SK-N-SH (cell line): ENCODE data around the gene KRT40. TPM values are rescaled to one million over a fixed set of nuclear protein-coding genes. Genes with fewer than 3 reads are reported as not detected.

Experiments used
- CTCF ChIA-PET: fragments of 300-600, 350-600 bp; formaldehyde crosslinking; extraction: SDS; loops from one replicate; lab custom pipeline; 2021; lab: Yijun Ruan, JAX
- POLR2A ChIA-PET: fragments of 350-600 bp; sonication (Branson Sonifier 250); formaldehyde crosslinking; extraction: SDS; loops from one replicate; lab custom pipeline; 2020; ENCODE audit warnings: antibody characterized with exemption, inconsistent platforms; lab: Yijun Ruan, JAX
- DNase-seq: peaks from one replicate; pipeline ENCODE4 v3.0.0; 2012
- H2AFZ ChIP-seq: fragments of 200-600 bp; sonication (generic); 2 replicates; pipeline ENCODE4 v1.8.1; 2016; ENCODE audit warnings: antibody characterized with exemption, mild to moderate bottlenecking, low read depth
- H3F3A ChIP-seq: fragments of 200-600 bp; sonication (generic); replicated peaks from 2 replicates; pipeline ENCODE3; 2016; ENCODE audit warnings: antibody characterized with exemption, mild to moderate bottlenecking; ENCODE audit not compliant: insufficient read depth
- H3K27ac ChIP-seq, 2 experiments: fragments of 200-500 bp in 1 of 2; fragments of 200-600 bp in 1 of 2; sonication (Bioruptor generic) in 1 of 2; sonication (generic), shearing (Covaris generic) in 1 of 2; 2 replicates each; pipeline versions ENCODE4 v1.5.1 to v1.6.1; 2014 to 2016; ENCODE audit warnings: low read depth in 2 of 2, inconsistent platforms in 1 of 2, low read length in 1 of 2, mild to moderate bottlenecking in 1 of 2, mixed read lengths in 1 of 2
- H3K27me3 ChIP-seq: fragments of 200-600 bp; sonication (generic), shearing (Covaris generic); 2 replicates; pipeline ENCODE4 v1.6.1; 2016; ENCODE audit warnings: mixed run types; ENCODE audit not compliant: insufficient read depth
- H3K36me3 ChIP-seq, 2 experiments: fragments of 200-500 bp in 1 of 2; fragments of 200-600 bp in 1 of 2; sonication (Bioruptor generic) in 1 of 2; sonication (generic) in 1 of 2; replicated peaks in 1 of 2; 2 replicates each; pipeline versions ENCODE3 to v1.5.1; 2014 to 2016; ENCODE audit warnings: low read length in 1 of 2, mild to moderate bottlenecking in 1 of 2; ENCODE audit not compliant: insufficient read depth in 2 of 2, control insufficient read depth in 1 of 2
- H3K4me1 ChIP-seq, 2 experiments: fragments of 200-500 bp in 1 of 2; fragments of 200-600 bp in 1 of 2; sonication (Bioruptor generic) in 1 of 2; sonication (generic), shearing (Covaris generic) in 1 of 2; 2 replicates each; pipeline versions ENCODE4 v1.5.1 to v1.6.1; 2014 to 2016; ENCODE audit warnings: low read depth in 1 of 2, low read length in 1 of 2, mixed run types in 1 of 2; ENCODE audit not compliant: insufficient read depth in 2 of 2, control insufficient read depth in 1 of 2
- H3K4me2 ChIP-seq: fragments of 200-600 bp; sonication (generic), shearing (Covaris generic); 2 replicates; pipeline ENCODE4 v1.6.1; 2017; ENCODE audit warnings: mixed run types
- H3K4me3 ChIP-seq, 2 experiments: fragments of 200-500 bp in 1 of 2; fragments of 200-600 bp in 1 of 2; sonication (Bioruptor generic) in 1 of 2; sonication (generic), shearing (Covaris generic) in 1 of 2; 2 replicates each; pipeline versions ENCODE4 v1.5.1 to v1.8.1; 2014 to 2016; ENCODE audit warnings: low read depth in 2 of 2, inconsistent platforms in 1 of 2, low read length in 1 of 2, mild to moderate bottlenecking in 1 of 2, mixed read lengths in 1 of 2, moderate library complexity in 1 of 2
- H3K79me2 ChIP-seq: fragments of 200-600 bp; sonication (generic); 2 replicates; pipeline ENCODE4 v1.8.1; 2017; ENCODE audit warnings: mild to moderate bottlenecking; ENCODE audit not compliant: insufficient read depth
- H3K9ac ChIP-seq: fragments of 200-600 bp; sonication (generic); 2 replicates; pipeline ENCODE4 v1.6.1; 2017; ENCODE audit warnings: mixed run types
- H3K9me2 ChIP-seq: fragments of 200-600 bp; sonication (generic); 2 replicates; pipeline ENCODE4 v1.6.1; 2017; ENCODE audit warnings: mixed run types
- H3K9me3 ChIP-seq: fragments of 200-600 bp; sonication (generic); 2 replicates; pipeline ENCODE4 v1.6.1; 2017; ENCODE audit warnings: mixed run types, mild to moderate bottlenecking, moderate library complexity
- H4K20me1 ChIP-seq: fragments of 200-600 bp; sonication (generic); 2 replicates; pipeline ENCODE4 v1.6.1; 2017; ENCODE audit warnings: mild to moderate bottlenecking, mixed run types; ENCODE audit not compliant: insufficient read depth
- FOSL2 ChIP-seq: IDR thresholded peaks from 2 replicates; pipeline ENCODE4 v1.4.0; 2012; ENCODE audit warnings: low read depth, mild to moderate bottlenecking, moderate library complexity, borderline replicate concordance
- FOXJ3 ChIP-seq: sonication (generic); formaldehyde crosslinking; IDR thresholded peaks from 2 replicates; pipeline ENCODE4 v1.5.1; 2020; ENCODE audit warnings: mild to moderate bottlenecking, missing genetic modification reagents
- GABPA ChIP-seq: IDR thresholded peaks from 2 replicates; pipeline ENCODE4 v1.4.0; 2012; ENCODE audit warnings: low read depth, mild to moderate bottlenecking
- GATA2 ChIP-seq: sonication (generic); formaldehyde crosslinking; IDR thresholded peaks from 2 replicates; pipeline ENCODE4 v1.5.0; 2020; ENCODE audit warnings: mild to moderate bottlenecking, missing genetic modification reagents
- MEF2A ChIP-seq: IDR thresholded peaks from 2 replicates; pipeline ENCODE4 v1.4.0; 2012; ENCODE audit warnings: low read depth, borderline replicate concordance
- MXI1 ChIP-seq: IDR thresholded peaks from 2 replicates; pipeline ENCODE4 v1.6.1; 2012; ENCODE audit warnings: mild to moderate bottlenecking, low read depth, low read length, improper control_type of control experiment
- NRF1 ChIP-seq: IDR thresholded peaks from 2 replicates; pipeline ENCODE4 v1.6.1; 2012; ENCODE audit warnings: low read depth, mild to moderate bottlenecking, low read length
- RAD21 ChIP-seq: IDR thresholded peaks from 2 replicates; pipeline ENCODE4 v1.6.1; 2012; ENCODE audit warnings: mild to moderate bottlenecking, low read length
- RCOR1 ChIP-seq: fragments of 150-350 bp; IDR thresholded peaks from 2 replicates; pipeline ENCODE4 v1.6.1; 2017; ENCODE audit warnings: antibody characterized with exemption, low read length
- SMC3 ChIP-seq: IDR thresholded peaks from 2 replicates; pipeline ENCODE4 v1.6.1; 2012; ENCODE audit warnings: low read depth, low read length, improper control_type of control experiment
- TAF1 ChIP-seq: IDR thresholded peaks from 2 replicates; pipeline ENCODE4 v1.6.1; 2012; ENCODE audit warnings: low read depth, mild to moderate bottlenecking, low read length, moderate library complexity, borderline replicate concordance
- TCF12 ChIP-seq: IDR thresholded peaks from 2 replicates; pipeline ENCODE4 v1.4.0; 2012
- YY1 ChIP-seq: IDR thresholded peaks from 2 replicates; pipeline ENCODE4 v1.4.0; 2012; ENCODE audit warnings: low read depth, mild to moderate bottlenecking
- WGBS: methylation state at CpG from one replicate; pipeline ENCODE4 v1.1.6; 2017; ENCODE audit warnings: low lambda C conversion rate; 5-methylcytosine and 5-hydroxymethylcytosine counted together
- polyA plus RNA-seq, 3 experiments: library from polyadenylated mRNA; depleted of rRNA; stranded (reverse); fragments of >200 nt; gene quantifications; 2 replicates each; pipeline ENCODE4 v1.2.3, GENCODE V29; 2012
- TF ChIP-seq, protein P1 (sequence below): fragments of 150-350 bp; IDR thresholded peaks from 2 replicates; pipeline ENCODE4 v1.6.1; 2016; ENCODE audit warnings: mild to moderate bottlenecking, low read depth, low read length
- TF ChIP-seq, protein P2 (sequence below): IDR thresholded peaks from 2 replicates; pipeline ENCODE4 v1.4.0; 2012; ENCODE audit warnings: low read depth, borderline replicate concordance
- TF ChIP-seq, protein P3 (sequence below): IDR thresholded peaks from 2 replicates; pipeline ENCODE4 v1.6.1; 2012; ENCODE audit warnings: mild to moderate bottlenecking, low read depth, low read length, moderate library complexity
- TF ChIP-seq, protein P4 (sequence below): IDR thresholded peaks from 2 replicates; pipeline ENCODE4; 2012

The KRT40 gene
- polyA plus RNA-seq, 1 of the 3 experiments (the other 2 are of a cell fraction), result not detected

DNA sequence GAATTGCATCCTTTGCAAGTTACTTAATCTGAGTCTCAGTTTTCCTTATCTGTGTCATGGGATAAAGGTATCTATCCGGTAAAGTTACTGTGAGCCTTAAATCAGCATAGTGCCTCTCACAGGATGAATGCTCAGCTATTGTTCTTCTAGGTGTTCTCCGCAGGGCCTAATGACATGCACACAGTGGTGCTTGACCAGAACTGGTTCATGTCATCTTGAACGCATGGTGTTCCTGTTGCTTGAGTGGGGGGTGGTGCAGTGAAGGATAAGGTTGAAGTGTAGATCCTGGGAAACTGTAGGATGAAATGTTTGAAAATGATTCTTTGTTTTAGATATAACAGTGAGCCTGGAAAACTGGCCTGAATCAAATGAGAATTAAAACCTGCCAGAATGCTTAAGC lies 4.0 kb downstream of the KRT40 start:
- H3K27me3 ChIP-seq, result peaks cover 46% of the 10 kb centered on the region; the same call in 1 of the 2 replicates
- TF ChIP-seq RCOR1, result no peak
- no peak for TF ChIP-seq MEF2A
- no peak for TF ChIP-seq RAD21
- TF ChIP-seq, protein P1, sequence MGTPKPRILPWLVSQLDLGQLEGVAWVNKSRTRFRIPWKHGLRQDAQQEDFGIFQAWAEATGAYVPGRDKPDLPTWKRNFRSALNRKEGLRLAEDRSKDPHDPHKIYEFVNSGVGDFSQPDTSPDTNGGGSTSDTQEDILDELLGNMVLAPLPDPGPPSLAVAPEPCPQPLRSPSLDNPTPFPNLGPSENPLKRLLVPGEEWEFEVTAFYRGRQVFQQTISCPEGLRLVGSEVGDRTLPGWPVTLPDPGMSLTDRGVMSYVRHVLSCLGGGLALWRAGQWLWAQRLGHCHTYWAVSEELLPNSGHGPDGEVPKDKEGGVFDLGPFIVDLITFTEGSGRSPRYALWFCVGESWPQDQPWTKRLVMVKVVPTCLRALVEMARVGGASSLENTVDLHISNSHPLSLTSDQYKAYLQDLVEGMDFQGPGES, result no peak
- TF ChIP-seq FOSL2, result no peak
- TF ChIP-seq YY1, result no peak
- TF ChIP-seq, all 33 proteins: peak for 0
- no peak overlapping the region for H3K27ac ChIP-seq
- no peaks in the 10 kb centered on the region for H3K79me2 ChIP-seq
- H3K4me3 ChIP-seq, result no peak overlapping the region
- no peaks in the 10 kb centered on the region; a peak in 1 of 4 replicates for H3K4me1 ChIP-seq
- H4K20me1 ChIP-seq, result no peaks in the 10 kb centered on the region
- CTCF ChIA-PET, result interaction anchor here (1.4 kb wide), 1 partner anchor 668 kb away, joined by 3 read pairs; no protein-coding TSS in a partner anchor
- no peak overlapping the region for H3K4me2 ChIP-seq
- WGBS, result 72% methylated on average over 3 of the region's 3 CpGs
- H3F3A ChIP-seq, result no peaks in the 10 kb centered on the region
- no peaks in the 10 kb centered on the region for H3K9me2 ChIP-seq
- H3K36me3 ChIP-seq, result no peaks in the 10 kb centered on the region
- no peak for DNase-seq
- H2AFZ ChIP-seq, result no peak overlapping the region
- no peaks in the 10 kb centered on the region for H3K9me3 ChIP-seq
- no peak overlapping the region for H3K9ac ChIP-seq
- POLR2A ChIA-PET, result no interaction called here

DNA sequence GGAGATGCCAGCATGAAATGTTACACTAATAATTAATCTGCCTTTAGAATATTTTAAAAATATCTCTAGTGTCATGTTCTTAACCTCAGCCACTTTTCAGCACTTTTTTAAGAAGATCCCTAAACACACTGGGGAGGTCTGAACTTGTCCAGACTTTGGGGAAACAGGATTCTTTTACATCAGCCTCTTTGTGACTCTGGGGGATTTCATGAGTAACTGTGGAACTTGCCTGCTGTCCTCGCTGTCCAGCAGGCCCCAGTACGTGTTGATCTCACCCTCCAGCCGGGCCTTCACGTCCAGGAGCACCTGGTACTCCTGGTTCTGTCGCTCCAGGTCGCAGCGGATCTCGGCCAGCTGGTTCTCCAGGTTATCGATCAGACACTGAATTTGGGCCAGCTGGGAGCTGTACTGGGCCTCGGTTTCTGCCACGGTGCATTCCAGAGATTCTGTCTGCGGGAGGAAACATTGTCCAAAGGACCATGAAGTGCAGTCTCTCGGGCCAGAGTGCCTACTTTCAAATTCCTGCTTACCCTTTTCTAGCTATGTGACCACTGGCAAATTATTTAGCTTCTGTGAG lies 5.5 kb downstream of the KRT40 start:
- 57% methylated on average over 9 of the region's 13 CpGs for WGBS
- H3K9me3 ChIP-seq, result no peaks in the 10 kb centered on the region
- ChIA-PET CTCF (no interaction called here), POLR2A (no interaction called here)
- no peaks in the 10 kb centered on the region for H3K79me2 ChIP-seq
- no peaks in the 10 kb centered on the region for H3K9me2 ChIP-seq
- DNase-seq, result no peak
- H3K27me3 ChIP-seq, result peaks cover 48% of the 10 kb centered on the region; the same call in 1 of the 2 replicates
- TF ChIP-seq NRF1 (no peak), TCF12 (no peak), TAF1 (no peak), GABPA (no peak), SMC3 (no peak), FOXJ3 (CRISPR knock-in tag) (no peak), MXI1 (no peak), RAD21 (no peak), GATA2 (no peak), YY1 (no peak)
- TF ChIP-seq, protein P2, sequence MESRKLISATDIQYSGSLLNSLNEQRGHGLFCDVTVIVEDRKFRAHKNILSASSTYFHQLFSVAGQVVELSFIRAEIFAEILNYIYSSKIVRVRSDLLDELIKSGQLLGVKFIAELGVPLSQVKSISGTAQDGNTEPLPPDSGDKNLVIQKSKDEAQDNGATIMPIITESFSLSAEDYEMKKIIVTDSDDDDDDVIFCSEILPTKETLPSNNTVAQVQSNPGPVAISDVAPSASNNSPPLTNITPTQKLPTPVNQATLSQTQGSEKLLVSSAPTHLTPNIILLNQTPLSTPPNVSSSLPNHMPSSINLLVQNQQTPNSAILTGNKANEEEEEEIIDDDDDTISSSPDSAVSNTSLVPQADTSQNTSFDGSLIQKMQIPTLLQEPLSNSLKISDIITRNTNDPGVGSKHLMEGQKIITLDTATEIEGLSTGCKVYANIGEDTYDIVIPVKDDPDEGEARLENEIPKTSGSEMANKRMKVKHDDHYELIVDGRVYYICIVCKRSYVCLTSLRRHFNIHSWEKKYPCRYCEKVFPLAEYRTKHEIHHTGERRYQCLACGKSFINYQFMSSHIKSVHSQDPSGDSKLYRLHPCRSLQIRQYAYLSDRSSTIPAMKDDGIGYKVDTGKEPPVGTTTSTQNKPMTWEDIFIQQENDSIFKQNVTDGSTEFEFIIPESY, result no peak
- TF ChIP-seq, protein P1, result no peak
- TF ChIP-seq, protein P3, sequence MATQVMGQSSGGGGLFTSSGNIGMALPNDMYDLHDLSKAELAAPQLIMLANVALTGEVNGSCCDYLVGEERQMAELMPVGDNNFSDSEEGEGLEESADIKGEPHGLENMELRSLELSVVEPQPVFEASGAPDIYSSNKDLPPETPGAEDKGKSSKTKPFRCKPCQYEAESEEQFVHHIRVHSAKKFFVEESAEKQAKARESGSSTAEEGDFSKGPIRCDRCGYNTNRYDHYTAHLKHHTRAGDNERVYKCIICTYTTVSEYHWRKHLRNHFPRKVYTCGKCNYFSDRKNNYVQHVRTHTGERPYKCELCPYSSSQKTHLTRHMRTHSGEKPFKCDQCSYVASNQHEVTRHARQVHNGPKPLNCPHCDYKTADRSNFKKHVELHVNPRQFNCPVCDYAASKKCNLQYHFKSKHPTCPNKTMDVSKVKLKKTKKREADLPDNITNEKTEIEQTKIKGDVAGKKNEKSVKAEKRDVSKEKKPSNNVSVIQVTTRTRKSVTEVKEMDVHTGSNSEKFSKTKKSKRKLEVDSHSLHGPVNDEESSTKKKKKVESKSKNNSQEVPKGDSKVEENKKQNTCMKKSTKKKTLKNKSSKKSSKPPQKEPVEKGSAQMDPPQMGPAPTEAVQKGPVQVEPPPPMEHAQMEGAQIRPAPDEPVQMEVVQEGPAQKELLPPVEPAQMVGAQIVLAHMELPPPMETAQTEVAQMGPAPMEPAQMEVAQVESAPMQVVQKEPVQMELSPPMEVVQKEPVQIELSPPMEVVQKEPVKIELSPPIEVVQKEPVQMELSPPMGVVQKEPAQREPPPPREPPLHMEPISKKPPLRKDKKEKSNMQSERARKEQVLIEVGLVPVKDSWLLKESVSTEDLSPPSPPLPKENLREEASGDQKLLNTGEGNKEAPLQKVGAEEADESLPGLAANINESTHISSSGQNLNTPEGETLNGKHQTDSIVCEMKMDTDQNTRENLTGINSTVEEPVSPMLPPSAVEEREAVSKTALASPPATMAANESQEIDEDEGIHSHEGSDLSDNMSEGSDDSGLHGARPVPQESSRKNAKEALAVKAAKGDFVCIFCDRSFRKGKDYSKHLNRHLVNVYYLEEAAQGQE, result no peak
- TF ChIP-seq, protein P4, sequence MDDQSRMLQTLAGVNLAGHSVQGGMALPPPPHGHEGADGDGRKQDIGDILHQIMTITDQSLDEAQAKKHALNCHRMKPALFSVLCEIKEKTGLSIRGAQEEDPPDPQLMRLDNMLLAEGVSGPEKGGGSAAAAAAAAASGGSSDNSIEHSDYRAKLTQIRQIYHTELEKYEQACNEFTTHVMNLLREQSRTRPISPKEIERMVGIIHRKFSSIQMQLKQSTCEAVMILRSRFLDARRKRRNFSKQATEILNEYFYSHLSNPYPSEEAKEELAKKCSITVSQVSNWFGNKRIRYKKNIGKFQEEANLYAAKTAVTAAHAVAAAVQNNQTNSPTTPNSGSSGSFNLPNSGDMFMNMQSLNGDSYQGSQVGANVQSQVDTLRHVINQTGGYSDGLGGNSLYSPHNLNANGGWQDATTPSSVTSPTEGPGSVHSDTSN, result no peak
- H2AFZ ChIP-seq, result no peak overlapping the region
- no peak overlapping the region for H3K9ac ChIP-seq
- H3K4me2 ChIP-seq, result no peak overlapping the region
- H3K27ac ChIP-seq, result no peak overlapping the region
- H3K4me3 ChIP-seq, result no peak overlapping the region
- H3K4me1 ChIP-seq, result no peaks in the 10 kb centered on the region; a peak in 1 of 4 replicates
- H3F3A ChIP-seq, result no peaks in the 10 kb centered on the region
- no peaks in the 10 kb centered on the region for H3K36me3 ChIP-seq
- H4K20me1 ChIP-seq, result no peaks in the 10 kb centered on the region
